ENCODE measurements around the gene PEX5L. TPM values are rescaled to one million over a fixed set of nuclear protein-coding genes. Genes with fewer than 3 reads are reported as not detected.

The PEX5L gene
- total RNA-seq, 1 experiment from 2014 or later, result not detected

- Histone ChIP-seq H3K27me3 (no peaks in the 10 kb centered on the region), H3K9me3 (peaks cover 2% of the 10 kb centered on the region; the same call in 1 of the 2 replicates)
- no peak for DNase-seq
These were observed 66.0 kb downstream of the PEX5L start for GRCh38 chr3:179970746-179971145.

GRCh38 chr3:179969525-179969924, 67.2 kb downstream of the PEX5L start:
- peak; percentile 62 for DNase-seq
- Histone ChIP-seq H3K4me3 (no peak overlapping the region), H3K9me3 (peaks cover 2% of the 10 kb centered on the region; the same call in 1 of the 2 replicates), H3K27me3 (no peaks in the 10 kb centered on the region), H3K36me3 (no peaks in the 10 kb centered on the region)

More at GRCh38 chr3:179970746-179971145, 66.0 kb downstream of the PEX5L start:
- Histone ChIP-seq H3K36me3 (no peaks in the 10 kb centered on the region), H3K4me3 (no peak overlapping the region)

- peak; percentile 63 for DNase-seq
- Histone ChIP-seq H3K4me3 (no peak overlapping the region), H3K27me3 (no peaks in the 10 kb centered on the region), H3K36me3 (no peaks in the 10 kb centered on the region), H3K9me3 (peaks cover 2% of the 10 kb centered on the region; the same call in 1 of the 2 replicates)
These were observed 69.1 kb downstream of the PEX5L start for GRCh38 chr3:179967622-179968021.

- Histone ChIP-seq H3K4me3 (no peak overlapping the region), H3K27me3 (no peaks in the 10 kb centered on the region), H3K36me3 (no peaks in the 10 kb centered on the region), H3K9me3 (peaks cover 2% of the 10 kb centered on the region; the same call in 1 of the 2 replicates)
- no peak for DNase-seq
These were observed 71.8 kb downstream of the PEX5L start for GRCh38 chr3:179964890-179965289.

GRCh38 chr3:179962629-179963387, 73.9 kb downstream of the PEX5L start:
- H3K4me3 ChIP-seq, result no peak overlapping the region
- no peaks in the 10 kb centered on the region for H3K27me3 ChIP-seq
- no peak for DNase-seq
- no peaks in the 10 kb centered on the region for H3K9me3 ChIP-seq
- no peaks in the 10 kb centered on the region for H3K36me3 ChIP-seq

- no peak for DNase-seq
- no peak overlapping the region for H3K4me3 ChIP-seq
These were observed 75.0 kb downstream of the PEX5L start for GRCh38 chr3:179961703-179962078.

GRCh38 chr3:179961071-179961702, 75.5 kb downstream of the PEX5L start:
- no peaks in the 10 kb centered on the region for H3K27me3 ChIP-seq
- DNase-seq, result no peak
- H3K9me3 ChIP-seq, result no peaks in the 10 kb centered on the region
- no peak overlapping the region for H3K4me3 ChIP-seq
- H3K36me3 ChIP-seq, result no peaks in the 10 kb centered on the region

More at GRCh38 chr3:179961703-179962078, 75.0 kb downstream of the PEX5L start:
- Histone ChIP-seq H3K9me3 (no peaks in the 10 kb centered on the region), H3K27me3 (no peaks in the 10 kb centered on the region), H3K36me3 (no peaks in the 10 kb centered on the region)

- no peak for DNase-seq
- no peak overlapping the region for H3K4me3 ChIP-seq
- H3K9me3 ChIP-seq, result no peaks in the 10 kb centered on the region
These were observed 78.0 kb downstream of the PEX5L start for GRCh38 chr3:179958759-179959158.

GRCh38 chr3:179958143-179958542, 78.6 kb downstream of the PEX5L start:
- H3K36me3 ChIP-seq, result no peaks in the 10 kb centered on the region
- DNase-seq, result no peak
- no peaks in the 10 kb centered on the region for H3K27me3 ChIP-seq
- no peak overlapping the region for H3K4me3 ChIP-seq
- H3K9me3 ChIP-seq, result no peaks in the 10 kb centered on the region

More at GRCh38 chr3:179958759-179959158, 78.0 kb downstream of the PEX5L start:
- Histone ChIP-seq H3K27me3 (no peaks in the 10 kb centered on the region), H3K36me3 (no peaks in the 10 kb centered on the region)

GRCh38 chr3:179957264-179957845, 79.4 kb downstream of the PEX5L start:
- H3K27me3 ChIP-seq, result no peaks in the 10 kb centered on the region
- H3K4me3 ChIP-seq, result no peak overlapping the region
- no peak for DNase-seq
- H3K36me3 ChIP-seq, result no peaks in the 10 kb centered on the region
- H3K9me3 ChIP-seq, result no peaks in the 10 kb centered on the region

- Histone ChIP-seq H3K36me3 (no peaks in the 10 kb centered on the region), H3K4me3 (no peak overlapping the region), H3K27me3 (peaks cover 2% of the 10 kb centered on the region; the same call in 1 of the 2 replicates), H3K9me3 (no peaks in the 10 kb centered on the region)
- DNase-seq, result no peak
These were observed 80.3 kb downstream of the PEX5L start for GRCh38 chr3:179956416-179956830.

- Histone ChIP-seq H3K27me3 (peaks cover 2% of the 10 kb centered on the region; the same call in 1 of the 2 replicates), H3K4me3 (no peak overlapping the region), H3K9me3 (no peaks in the 10 kb centered on the region), H3K36me3 (no peaks in the 10 kb centered on the region)
- no peak for DNase-seq
These were observed 80.9 kb downstream of the PEX5L start for GRCh38 chr3:179955809-179956208.

- DNase-seq, result no peak
- Histone ChIP-seq H3K4me3 (no peak overlapping the region), H3K36me3 (no peaks in the 10 kb centered on the region), H3K27me3 (peaks cover 2% of the 10 kb centered on the region; the same call in 1 of the 2 replicates), H3K9me3 (no peaks in the 10 kb centered on the region)
These were observed 81.5 kb downstream of the PEX5L start for GRCh38 chr3:179955286-179955685.

- DNase-seq, result no peak
- Histone ChIP-seq H3K9me3 (no peaks in the 10 kb centered on the region), H3K27me3 (peaks cover 2% of the 10 kb centered on the region; the same call in 1 of the 2 replicates), H3K4me3 (no peak overlapping the region), H3K36me3 (no peaks in the 10 kb centered on the region)
These were observed 82.5 kb downstream of the PEX5L start for GRCh38 chr3:179953993-179954870.

- Histone ChIP-seq H3K9me3 (no peaks in the 10 kb centered on the region), H3K36me3 (no peaks in the 10 kb centered on the region), H3K4me3 (no peak overlapping the region), H3K27me3 (peaks cover 2% of the 10 kb centered on the region; the same call in 1 of the 2 replicates)
- no peak for DNase-seq
These were observed 85.9 kb downstream of the PEX5L start for GRCh38 chr3:179950840-179951239.

GRCh38 chr3:179949869-179950268, 86.9 kb downstream of the PEX5L start:
- H3K36me3 ChIP-seq, result no peaks in the 10 kb centered on the region
- no peak overlapping the region for H3K4me3 ChIP-seq
- peaks cover 2% of the 10 kb centered on the region; the same call in 1 of the 2 replicates for H3K27me3 ChIP-seq
- no peaks in the 10 kb centered on the region for H3K9me3 ChIP-seq
- no peak for DNase-seq

All from MG63 (cell line).